Esophagus muscularis mucosa (tissue), 3 donors: Measurements from ENCODE around the gene CASP9.

Source experiments
- CTCF ChIP-seq, 3 experiments: fragments of 200-600 bp in 2 of 3; fragments of 450-650 bp in 1 of 3; sonication (generic) in 2 of 3; IDR thresholded peaks; one replicate each; pipeline ENCODE4 v1.5.1; 2017 to 2019; ENCODE audit warnings: antibody characterized with exemption in 3 of 3, mild to moderate bottlenecking in 2 of 3, moderate library complexity in 1 of 3
- POLR2AphosphoS5 ChIP-seq, 2 donors: sonication (generic); formaldehyde crosslinking; IDR thresholded peaks; one replicate each; pipeline ENCODE4 v1.6.1; 2017; ENCODE audit warnings: antibody characterized with exemption in 2 of 2

GRCh38 chr1:15573477-15573876 lies 49.5 kb upstream of the CASP9 start:
- TF ChIP-seq CTCF (IDR thresholded peaks at IDR 0.05): no peak
- TF ChIP-seq POLR2AphosphoS5 (IDR thresholded peaks at IDR 0.05): no peak
